Erythroblast (primary cell): ENCODE data around the gene EIF4EBP2.

ENCODE experiments used
- GATA1 ChIP-seq: IDR thresholded peaks from 2 replicates; pipeline ENCODE4 v1.6.1; 2011; ENCODE audit warnings: low read depth, mild to moderate bottlenecking, control low read depth, low read length, moderate library complexity
- POLR2A ChIP-seq: IDR thresholded peaks from 2 replicates; pipeline ENCODE4 v1.6.1; 2011; ENCODE audit warnings: mild to moderate bottlenecking, low read length

GRCh38 chr10:70461397-70462348 lies 57.7 kb downstream of the EIF4EBP2 start:
- TF ChIP-seq POLR2A (no peak), GATA1 (no peak)
